Right renal cortex interstitium (tissue), 3 donors: ENCODE measurements around the gene DNAH10. TPM values are rescaled to one million over a fixed set of nuclear protein-coding genes. Genes with fewer than 3 reads are reported as not detected.
"Not testable (repeated sequence)": the region's sequence is repeated elsewhere in the genome, so short reads cannot be mapped to it uniquely, and the experiment has no call there.

Source experiments
- DNase-seq, 3 donors: peaks; one replicate each; pipeline ENCODE4 v3.0.0-alpha.2; 2013; ENCODE audit warnings: low read depth in 3 of 3, low spot score in 2 of 3
- polyA plus RNA-seq, 3 donors: library from polyadenylated mRNA; unstranded; fragments of 120-200 nt; gene quantifications; one replicate each; pipeline ENCODE4 v1.2.1, GENCODE V29; 2013; ENCODE audit not compliant: insufficient read length in 3 of 3

The DNAH10 gene
- polyA plus RNA-seq, 3 donors: 4.1 to 5.2 (median 5.0) TPM

GRCh38 chr12:123945287-123946151, 183.4 kb downstream of the DNAH10 start:
- no peak for DNase-seq

- DNase-seq: no peak
These were observed 184.0 kb downstream of the DNAH10 start for GRCh38 chr12:123946152-123946515.

GRCh38 chr12:123946516-123947505, 184.7 kb downstream of the DNAH10 start:
- DNase-seq: not testable (repeated sequence)

GRCh38 chr12:123947531-123947930, 185.4 kb downstream of the DNAH10 start:
- not testable (repeated sequence) for DNase-seq

GRCh38 chr12:123948401-123948795, 186.3 kb downstream of the DNAH10 start:
- DNase-seq: no peak

- no peak for DNase-seq
These were observed 187.0 kb downstream of the DNAH10 start for GRCh38 chr12:123948796-123949769.

- no peak for DNase-seq
These were observed 187.7 kb downstream of the DNAH10 start for GRCh38 chr12:123949770-123950165.

GRCh38 chr12:123950476-123951349, 188.6 kb downstream of the DNAH10 start:
- DNase-seq: no peak

- no peak for DNase-seq
These were observed 189.4 kb downstream of the DNAH10 start for GRCh38 chr12:123951467-123951866.

GRCh38 chr12:123952037-123952436, 189.9 kb downstream of the DNAH10 start:
- DNase-seq: no peak

GRCh38 chr12:123954647-123955350, 192.7 kb downstream of the DNAH10 start:
- DNase-seq: no peak

- no peak for DNase-seq
These were observed 194.1 kb downstream of the DNAH10 start for GRCh38 chr12:123956249-123956648.

- DNase-seq: no peak
These were observed 195.1 kb downstream of the DNAH10 start for GRCh38 chr12:123957196-123957595.

- DNase-seq: no peak
These were observed 196.4 kb downstream of the DNAH10 start for GRCh38 chr12:123958462-123958861.

GRCh38 chr12:123958876-123959275, 196.8 kb downstream of the DNAH10 start:
- no peak for DNase-seq

GRCh38 chr12:123960029-123960735, 198.1 kb downstream of the DNAH10 start:
- DNase-seq: no peak

- no peak for DNase-seq
These were observed 198.8 kb downstream of the DNAH10 start for GRCh38 chr12:123960856-123961255.
